Muscle of arm (tissue), 12 donors: ENCODE measurements around the gene KIR3DL1. TPM values are rescaled to one million over a fixed set of nuclear protein-coding genes. Genes with fewer than 3 reads are reported as not detected.
"Not testable (repeated sequence)": the region's sequence is repeated elsewhere in the genome, so short reads cannot be mapped to it uniquely, and the experiment has no call there.

Experiments used
- DNase-seq: peaks from one replicate; pipeline ENCODE4 v3.0.0-alpha.2; 2013
- polyA plus RNA-seq, 12 donors: library from polyadenylated mRNA; unstranded; fragments of 120-200 nt; gene quantifications; one replicate each; pipeline ENCODE4 v1.2.1, GENCODE V29; 2013; ENCODE audit not compliant: insufficient read length in 12 of 12

The KIR3DL1 gene
- polyA plus RNA-seq, 12 donors, result 0.12 TPM; not detected in 11

- no peak for DNase-seq
Measured at GRCh38 chr19:54806516-54806838, 9.8 kb upstream of the KIR3DL1 start.

DNA sequence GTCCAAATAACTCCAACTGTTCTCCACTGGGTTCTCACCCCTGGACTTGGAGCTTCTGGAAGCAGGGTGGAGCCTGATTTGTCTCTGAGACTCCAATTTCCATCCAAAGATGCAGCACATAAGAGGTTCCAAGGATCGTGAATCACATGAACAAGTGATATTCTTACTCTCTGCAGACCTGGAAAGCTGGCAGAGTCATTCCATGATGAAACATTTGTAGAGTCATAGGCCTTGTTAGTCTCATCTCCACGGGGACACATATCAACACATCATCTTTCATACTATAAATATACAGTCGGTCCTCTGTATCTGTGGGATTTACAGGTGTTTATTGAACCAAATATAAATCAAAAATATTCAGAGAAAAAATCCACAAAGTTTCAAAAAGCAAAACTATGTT is 1.7 kb upstream of the KIR3DL1 start:
- DNase-seq, result not testable (repeated sequence)

DNA sequence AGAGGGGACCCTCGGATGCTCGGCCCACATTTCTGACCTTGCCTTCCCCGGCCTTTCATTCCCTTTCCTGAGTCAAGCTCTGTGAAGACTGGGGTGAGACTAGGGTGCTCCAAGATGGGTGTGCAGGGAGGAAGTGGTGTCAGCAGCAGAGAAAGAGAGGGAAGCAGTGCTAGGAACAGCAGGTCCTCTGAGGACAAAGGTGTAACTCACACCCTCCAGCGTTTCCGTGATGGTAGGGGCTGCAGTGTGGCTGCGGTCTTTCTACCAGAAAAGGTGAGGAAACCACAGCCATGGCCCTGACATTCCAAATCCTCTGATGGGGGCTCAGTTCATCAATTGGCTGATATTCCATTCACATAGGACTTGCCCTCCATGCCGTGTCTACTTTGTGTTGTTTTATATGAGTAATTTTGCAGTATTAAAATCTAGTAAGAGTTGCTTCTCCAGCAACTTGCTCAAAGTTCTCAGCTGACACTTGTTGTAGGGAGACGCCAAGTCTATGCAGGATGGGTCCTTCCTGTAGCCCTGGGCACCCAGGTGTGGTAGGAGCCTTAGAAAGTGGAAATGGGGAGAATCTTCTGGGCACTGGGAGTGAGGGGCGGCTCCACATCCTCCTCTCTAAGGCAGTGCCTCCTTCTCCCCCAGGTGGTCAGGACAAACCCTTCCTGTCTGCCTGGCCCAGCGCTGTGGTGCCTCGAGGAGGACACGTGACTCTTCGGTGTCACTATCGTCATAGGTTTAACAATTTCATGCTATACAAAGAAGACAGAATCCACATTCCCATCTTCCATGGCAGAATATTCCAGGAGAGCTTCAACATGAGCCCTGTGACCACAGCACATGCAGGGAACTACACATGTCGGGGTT is 1.6 kb downstream of the KIR3DL1 start:
- no peak for DNase-seq

DNA sequence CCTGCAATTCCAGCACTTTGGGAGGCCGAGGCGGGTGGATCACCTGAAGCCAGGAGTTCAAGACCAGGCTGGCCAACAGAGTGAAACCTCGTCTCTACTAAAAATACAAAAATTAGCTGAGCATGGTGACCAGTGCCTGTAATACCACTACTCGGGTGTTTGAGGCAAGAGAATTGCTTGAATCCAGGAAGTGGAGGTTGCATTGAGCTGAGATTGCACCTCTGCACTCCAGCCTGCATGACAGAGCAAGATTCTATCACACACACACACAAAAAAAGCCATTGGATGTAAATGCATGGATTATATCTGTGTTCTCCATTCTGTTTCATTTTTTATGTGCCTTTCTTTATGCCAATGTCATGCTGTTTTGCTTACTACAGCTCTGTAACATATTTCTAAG is 8.1 kb downstream of the KIR3DL1 start:
- DNase-seq, result not testable (repeated sequence)

GRCh38 chr19:54825326-54825725 is 9.1 kb downstream of the KIR3DL1 start:
- DNase-seq, result not testable (repeated sequence)

GRCh38 chr19:54828064-54828463 is 11.8 kb downstream of the KIR3DL1 start:
- DNase-seq, result not testable (repeated sequence)

DNA sequence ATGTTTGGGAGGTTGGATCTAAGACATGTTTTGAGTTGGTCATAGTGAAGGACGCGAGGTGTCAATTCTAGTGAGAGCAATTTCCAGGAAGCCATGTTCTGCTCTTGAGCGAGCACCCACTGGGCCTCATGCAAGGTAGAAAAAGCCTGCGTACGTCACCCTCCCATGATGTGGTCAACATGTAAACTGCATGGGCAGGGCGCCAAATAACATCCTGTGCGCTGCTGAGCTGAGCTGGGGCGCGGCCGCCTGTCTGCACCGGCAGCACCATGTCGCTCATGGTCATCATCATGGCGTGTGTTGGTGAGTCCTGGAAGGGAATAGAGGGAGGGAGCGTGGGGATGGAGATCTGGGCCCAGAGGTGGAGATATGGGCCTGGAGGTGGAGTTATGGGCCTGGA is 16.2 kb downstream of the KIR3DL1 start, which contains the start of gene KIR2DS4:
Gene KIR2DS4 (plus strand): TSS at position 181 of the 400 bp plus-strand sequence.
- DNase-seq, result not testable (repeated sequence)

DNA sequence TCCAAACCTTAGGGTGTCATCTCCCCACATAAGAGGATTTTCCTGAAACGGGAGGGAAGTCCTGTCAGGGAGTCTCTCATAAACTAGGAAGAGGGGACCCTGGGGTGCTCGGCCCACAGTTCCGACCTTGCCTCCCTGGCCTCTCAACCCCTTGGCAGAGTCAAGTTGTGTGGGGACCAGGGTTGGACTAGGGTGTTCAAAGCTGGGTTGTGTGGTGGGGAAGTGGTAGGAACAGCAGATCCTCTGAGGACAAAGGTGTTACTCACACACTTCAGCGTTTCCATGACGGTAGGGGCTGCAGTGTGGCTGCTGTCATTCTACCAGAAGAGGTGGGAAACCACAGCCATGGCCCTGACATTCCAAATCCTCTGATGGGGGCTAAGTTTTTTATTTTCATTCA is 18.9 kb downstream of the KIR3DL1 start:
- not testable (repeated sequence) for DNase-seq

DNA sequence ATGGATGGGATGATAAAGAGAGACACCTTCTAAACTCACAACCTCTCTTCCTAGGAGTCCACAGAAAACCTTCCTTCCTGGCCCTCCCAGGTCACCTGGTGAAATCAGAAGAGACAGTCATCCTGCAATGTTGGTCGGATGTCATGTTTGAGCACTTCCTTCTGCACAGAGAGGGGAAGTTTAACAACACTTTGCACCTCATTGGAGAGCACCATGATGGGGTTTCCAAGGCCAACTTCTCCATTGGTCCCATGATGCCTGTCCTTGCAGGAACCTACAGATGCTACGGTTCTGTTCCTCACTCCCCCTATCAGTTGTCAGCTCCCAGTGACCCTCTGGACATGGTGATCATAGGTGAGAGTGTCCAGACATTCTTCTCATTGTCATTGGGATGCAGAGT is 21.3 kb downstream of the KIR3DL1 start:
- not testable (repeated sequence) for DNase-seq

GRCh38 chr19:54843171-54843570 is 26.9 kb downstream of the KIR3DL1 start:
- not testable (repeated sequence) for DNase-seq

DNA sequence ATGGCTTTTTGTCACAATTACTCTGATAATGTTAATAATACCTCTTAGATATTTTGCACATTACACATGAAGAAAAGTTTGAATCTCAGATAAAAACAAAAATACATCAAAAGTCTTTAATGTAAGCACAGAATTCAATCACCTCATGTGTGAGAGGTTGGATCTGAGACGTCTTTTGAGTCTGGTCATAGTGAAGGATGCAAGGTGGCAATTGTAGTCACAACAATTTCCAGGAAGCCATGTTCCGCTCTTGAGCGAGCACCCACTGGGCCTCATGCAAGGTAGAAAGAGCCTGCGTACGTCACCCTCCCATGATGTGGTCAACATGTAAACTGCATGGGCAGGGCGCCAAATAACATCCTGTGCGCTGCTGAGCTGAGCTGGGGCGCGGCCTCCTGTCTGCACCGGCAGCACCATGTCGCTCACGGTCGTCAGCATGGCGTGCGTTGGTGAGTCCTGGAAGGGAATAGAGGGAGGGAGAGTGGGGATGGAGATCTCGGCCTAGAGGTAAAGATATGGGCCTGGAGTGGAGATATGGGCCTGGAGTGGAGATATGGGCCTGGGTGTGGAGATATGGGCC is 33.9 kb downstream of the KIR3DL1 start, which contains the start of gene KIR3DL2:
Gene KIR3DL2 (plus strand): TSS at position 383 of the 580 bp plus-strand sequence. CDS start 33 bp downstream, at position 416.
- DNase-seq, result not testable (repeated sequence)

DNA sequence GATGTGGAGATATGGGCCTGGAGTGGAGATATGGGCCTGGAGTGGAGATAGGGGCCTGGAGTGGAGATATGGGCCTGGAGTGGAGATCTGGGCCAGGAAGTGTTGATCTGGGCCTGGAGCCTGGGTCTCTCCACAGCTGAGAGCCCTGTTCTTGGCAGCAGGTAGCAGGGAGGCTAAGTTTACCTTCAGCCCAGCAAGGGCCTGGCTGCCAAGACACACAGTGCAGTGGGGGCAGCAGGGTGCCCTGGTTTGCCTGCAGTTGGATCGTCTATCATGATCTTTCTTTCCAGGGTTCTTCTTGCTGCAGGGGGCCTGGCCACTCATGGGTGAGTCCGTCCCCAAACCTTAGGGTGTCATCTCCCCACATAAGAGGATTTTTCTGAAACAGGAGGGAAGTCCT is 34.7 kb downstream of the KIR3DL1 start:
- no peak for DNase-seq

- DNase-seq, result no peak
Measured at GRCh38 chr19:54851353-54851752, 35.1 kb downstream of the KIR3DL1 start.

DNA sequence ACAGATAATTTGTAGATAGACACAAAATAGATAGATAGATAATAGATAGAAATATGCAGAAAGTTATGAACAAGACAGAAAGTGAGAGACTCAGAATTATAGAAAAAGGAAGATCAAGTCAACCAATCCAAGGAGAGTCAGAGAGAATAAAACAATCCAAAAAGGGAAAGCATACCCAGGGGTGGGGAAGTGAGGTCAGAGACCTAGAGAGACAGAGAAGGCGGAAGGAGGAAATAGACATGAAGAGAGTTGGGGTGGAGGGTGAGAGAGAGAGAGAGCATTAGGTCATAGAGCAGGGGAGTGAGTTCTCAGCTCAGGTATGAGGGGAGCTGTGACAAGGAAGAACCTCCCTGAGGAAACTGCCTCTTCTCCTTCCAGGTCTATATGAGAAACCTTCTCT is 39.0 kb downstream of the KIR3DL1 start:
- DNase-seq, result not testable (repeated sequence)

DNA sequence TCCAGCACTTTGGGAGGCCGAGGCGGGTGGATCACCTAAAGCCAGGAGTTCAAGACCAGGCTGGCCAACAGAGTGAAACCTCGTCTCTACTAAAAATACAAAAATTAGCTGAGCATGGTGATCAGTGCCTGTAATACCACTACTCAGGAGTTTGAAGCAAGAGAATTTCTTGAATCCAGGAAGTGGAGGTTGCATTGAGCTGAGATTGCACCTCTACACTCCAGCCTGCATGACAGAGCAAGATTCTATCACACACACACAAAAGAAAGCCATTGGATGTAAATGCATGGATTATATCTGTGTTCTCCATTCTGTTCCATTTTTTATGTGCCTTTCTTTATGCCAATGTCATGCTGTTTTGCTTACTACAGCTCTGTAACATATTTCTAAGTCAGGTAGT is 42.2 kb downstream of the KIR3DL1 start:
- DNase-seq, result not testable (repeated sequence)

GRCh38 chr19:54859421-54859820 is 43.2 kb downstream of the KIR3DL1 start:
- DNase-seq, result not testable (repeated sequence)

- not testable (repeated sequence) for DNase-seq
Measured at GRCh38 chr19:54863459-54863858, 47.2 kb downstream of the KIR3DL1 start.

DNA sequence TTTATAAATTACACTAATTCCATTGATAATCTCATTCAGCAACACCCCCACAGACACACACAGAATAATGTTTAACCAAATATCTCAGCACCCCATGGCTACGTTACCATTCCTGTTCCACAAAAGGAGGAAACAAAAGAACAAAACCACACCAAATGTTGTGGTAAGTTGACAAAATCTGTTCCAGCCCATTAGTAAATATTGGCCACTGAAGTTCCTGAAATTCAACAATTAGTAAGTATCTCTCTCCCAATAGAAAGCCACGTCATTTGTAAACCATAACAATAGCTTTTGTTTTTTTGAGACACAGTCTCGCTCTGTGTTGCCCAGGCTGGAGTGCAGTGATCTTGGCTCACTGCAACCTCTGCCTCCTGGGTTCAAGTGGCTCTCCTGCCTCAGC is 55.4 kb downstream of the KIR3DL1 start:
- DNase-seq, result no peak

DNA sequence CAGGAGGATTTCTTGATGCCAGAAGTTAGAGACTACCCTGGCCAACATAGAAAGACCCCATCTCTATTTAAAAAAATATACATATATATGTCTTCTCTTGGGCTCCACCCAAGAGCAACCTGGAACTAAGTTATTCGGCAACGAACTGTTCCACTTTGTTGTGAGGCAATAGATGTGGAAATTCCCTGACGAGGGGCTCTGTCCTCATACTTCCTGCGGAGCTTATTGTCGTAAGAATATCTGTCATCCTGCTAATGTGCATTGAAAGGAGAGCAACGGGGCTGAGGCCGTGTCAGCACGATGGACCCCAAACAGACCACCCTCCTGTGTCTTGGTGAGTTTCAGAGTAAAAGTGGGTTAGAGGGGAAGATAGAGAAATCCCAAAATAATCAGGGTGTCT is 57.7 kb downstream of the KIR3DL1 start, which contains the start of gene FCAR:
Gene FCAR (plus strand): TSS at position 246 of the 400 bp plus-strand sequence. CDS start 55 bp downstream, at position 301.
- peak; percentile 5 for DNase-seq

GRCh38 chr19:54875506-54875905 is 59.2 kb downstream of the KIR3DL1 start:
- peak; percentile 7 for DNase-seq

GRCh38 chr19:54877471-54877870 is 61.2 kb downstream of the KIR3DL1 start:
- DNase-seq, result no peak
